ENCODE data around the gene CACNA1A.
"Not testable (repeated sequence)": the region's sequence is repeated elsewhere in the genome, so short reads cannot be mapped to it uniquely, and the experiment has no call there.

- TF ChIP-seq POLR2A (IDR thresholded peaks at IDR 0.05; ENCODE audit: low read depth, low read length); TAF1 (IDR thresholded peaks at IDR 0.05; ENCODE audit: borderline replicate concordance, low read depth, low read length); POLR2AphosphoS5 (IDR thresholded peaks at IDR 0.05; ENCODE audit: low read depth, low read length): not testable (repeated sequence)
These were observed 340.1 kb downstream of the CACNA1A start for GRCh38 chr19:13166151-13166550.
